ENCODE measurements around the gene ALKBH5.
A peak's percentile ranks its signal among the peaks of the same experiment; 100 is the strongest.
"Not testable (repeated sequence)": the region's sequence is repeated elsewhere in the genome, so short reads cannot be mapped to it uniquely, and the experiment has no call there.

ALKBH5 gene

DNA sequence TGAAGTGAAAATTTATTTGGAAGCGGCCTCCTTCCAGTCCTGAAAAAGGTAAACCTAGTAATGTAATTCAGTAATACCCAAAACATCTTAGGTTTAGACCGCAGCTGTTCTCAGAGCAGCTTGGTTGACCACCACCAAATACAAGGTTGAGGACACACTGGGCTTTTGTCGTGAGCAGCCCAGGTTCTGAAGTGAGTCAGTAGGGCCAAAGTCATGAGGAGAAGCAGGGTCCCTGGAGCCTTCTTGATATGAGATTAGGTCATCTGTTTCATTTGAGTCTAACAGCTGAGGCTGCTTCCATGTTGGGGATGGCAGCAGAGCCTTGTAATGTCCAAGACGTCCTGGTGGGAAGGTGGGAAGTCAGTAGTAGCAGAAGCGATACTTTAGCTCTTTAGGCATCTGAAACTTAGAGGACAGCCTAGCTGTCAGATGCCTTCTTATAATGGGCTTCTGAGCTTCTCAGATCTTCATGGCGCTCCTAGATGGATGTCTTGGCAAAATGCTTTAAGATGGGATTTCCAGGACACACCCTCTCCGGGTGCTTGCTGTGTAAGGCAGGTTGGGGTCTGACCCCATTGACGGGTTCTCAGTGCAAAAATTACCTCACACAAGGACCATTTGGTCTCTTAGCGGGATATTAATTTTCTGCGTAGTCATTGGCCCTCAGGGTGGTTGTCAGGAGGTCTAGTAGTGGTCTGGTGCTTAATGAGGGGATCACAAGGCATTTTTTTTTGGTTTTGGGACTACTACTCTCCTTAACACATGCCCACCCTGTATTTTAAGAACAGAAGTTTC lies 2.4 kb downstream of the ALKBH5 start:
- no peak for DNase-seq (ENCODE audit: low spot score)

DNA sequence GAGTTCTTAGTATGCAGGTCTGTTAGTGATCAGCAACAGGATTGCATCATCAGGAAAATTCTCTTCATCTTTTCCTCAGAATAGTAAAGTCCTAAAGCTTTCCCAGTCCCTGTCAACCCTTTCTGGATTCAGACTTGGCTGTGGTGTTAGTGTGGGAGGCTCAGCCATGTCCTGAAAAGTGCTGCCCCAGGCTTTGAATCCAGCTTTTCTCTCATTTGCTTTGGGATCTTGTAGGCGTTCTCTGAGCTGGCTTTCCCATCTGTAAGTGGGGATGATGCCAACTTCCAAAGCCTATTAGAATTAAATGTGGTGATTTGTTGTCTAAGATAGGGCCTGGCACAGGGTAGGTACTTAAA lies 3.0 kb downstream of the ALKBH5 start:
- DNase-seq (ENCODE audit: low spot score) = no peak

- DNase-seq (ENCODE audit: low spot score) = peak; percentile 73
Measured at GRCh38 chr17:18187226-18187625, 3.6 kb downstream of the ALKBH5 start.

GRCh38 chr17:18187821-18188761 lies 4.5 kb downstream of the ALKBH5 start:
- no peak for DNase-seq (ENCODE audit: low spot score)

DNA sequence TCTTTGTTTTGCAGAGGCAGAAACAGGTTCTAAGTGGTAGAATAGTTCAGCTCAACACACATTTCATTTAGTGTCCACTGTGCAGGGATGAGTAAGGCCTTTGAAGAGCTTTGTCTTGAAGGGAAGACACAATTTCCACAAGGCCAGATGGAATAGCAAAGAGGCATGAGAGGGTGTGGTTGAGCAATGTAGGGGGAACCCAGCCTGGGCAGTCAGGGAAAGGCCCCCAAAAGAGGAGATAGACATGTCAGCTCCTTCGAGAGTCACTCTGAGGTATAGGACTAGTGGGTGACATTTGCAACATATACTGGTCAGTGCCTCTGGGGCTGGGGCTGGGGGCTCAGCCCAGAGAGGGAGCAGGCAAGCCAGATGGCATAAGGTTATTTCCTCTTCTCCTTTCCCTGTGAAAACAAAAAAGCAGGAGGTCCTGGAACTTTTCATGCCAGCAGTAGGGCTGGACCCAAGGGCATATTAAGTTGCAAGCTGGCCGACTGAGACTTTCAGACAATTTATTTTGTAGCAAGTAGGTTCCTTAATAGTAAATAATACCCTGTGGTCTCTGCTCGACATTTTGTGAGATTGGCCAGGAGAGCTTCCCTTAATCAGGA lies 7.1 kb downstream of the ALKBH5 start:
- no peak for DNase-seq (ENCODE audit: low spot score)

- no peak for DNase-seq (ENCODE audit: low spot score)
Measured at GRCh38 chr17:18191236-18191667, 7.6 kb downstream of the ALKBH5 start.

- no peak for DNase-seq (ENCODE audit: low spot score)
Measured at GRCh38 chr17:18191967-18192366, 8.3 kb downstream of the ALKBH5 start.

DNA sequence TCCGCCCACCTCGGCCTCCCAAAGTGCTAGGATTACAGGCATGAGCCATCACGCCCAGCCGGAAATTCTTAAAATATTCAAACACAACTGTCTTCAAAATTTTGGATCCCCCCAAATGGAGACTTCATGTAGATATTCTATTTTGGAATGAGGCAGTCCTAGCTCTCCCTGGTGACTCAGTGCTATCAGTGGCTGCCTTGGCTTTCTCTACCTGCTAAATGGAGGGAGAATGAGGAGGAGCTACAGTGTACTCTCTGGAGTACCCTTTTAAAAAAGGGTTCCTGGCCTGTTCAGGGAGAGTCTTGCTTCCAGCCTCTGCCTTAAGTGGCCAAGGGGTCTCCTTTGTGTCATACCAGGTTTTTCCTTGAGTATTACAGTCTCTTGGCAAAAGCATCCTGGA lies 10.8 kb downstream of the ALKBH5 start:
- DNase-seq (ENCODE audit: low spot score) = no peak

- no peak for DNase-seq (ENCODE audit: low spot score)
Measured at GRCh38 chr17:18194804-18195203, 11.2 kb downstream of the ALKBH5 start.

DNA sequence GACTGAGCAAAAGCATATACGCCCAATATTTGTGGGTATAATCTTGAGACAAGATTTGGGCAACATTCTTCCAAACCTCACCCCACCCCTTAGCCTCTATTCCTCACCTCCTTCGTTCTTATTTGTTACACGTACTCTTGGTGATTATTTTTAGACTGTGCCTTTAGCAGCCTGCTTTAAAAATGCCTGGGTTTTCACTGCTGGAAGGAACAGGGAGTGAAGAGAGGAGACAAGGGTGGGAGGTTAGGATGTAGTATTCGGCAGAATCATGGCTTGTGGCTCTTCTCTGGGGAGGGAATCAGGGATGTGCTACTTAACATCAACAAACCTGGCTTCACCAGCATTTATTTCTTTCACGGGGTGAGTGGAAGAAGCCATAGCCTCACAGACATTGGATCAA lies 11.6 kb downstream of the ALKBH5 start:
- DNase-seq (ENCODE audit: low spot score) = no peak

- DNase-seq (ENCODE audit: low spot score) = no peak
Measured at GRCh38 chr17:18197535-18198194, 14.0 kb downstream of the ALKBH5 start.

DNA sequence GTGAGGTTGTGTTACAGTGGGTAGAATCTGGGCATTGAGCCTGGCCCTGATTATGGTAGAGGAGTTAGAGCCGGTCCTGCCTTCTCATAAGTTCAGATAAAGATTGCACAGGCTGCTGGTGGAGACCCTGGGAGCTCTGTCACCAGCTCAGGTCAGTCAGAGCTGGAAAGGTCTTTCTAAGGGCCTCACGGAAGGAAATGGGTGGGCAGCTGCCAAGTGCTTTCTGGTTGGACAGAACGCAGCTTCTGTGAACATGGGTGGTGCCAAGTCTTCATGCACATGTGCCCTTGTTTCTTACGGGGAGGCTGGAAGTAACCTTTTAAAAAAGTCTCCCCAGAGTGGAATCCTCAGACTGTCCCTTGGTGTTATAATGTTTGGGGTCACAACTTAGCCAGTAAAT lies 14.9 kb downstream of the ALKBH5 start:
- no peak for DNase-seq (ENCODE audit: low spot score)

GRCh38 chr17:18201108-18201507 lies 17.5 kb downstream of the ALKBH5 start:
- DNase-seq (ENCODE audit: low spot score) = no peak

DNA sequence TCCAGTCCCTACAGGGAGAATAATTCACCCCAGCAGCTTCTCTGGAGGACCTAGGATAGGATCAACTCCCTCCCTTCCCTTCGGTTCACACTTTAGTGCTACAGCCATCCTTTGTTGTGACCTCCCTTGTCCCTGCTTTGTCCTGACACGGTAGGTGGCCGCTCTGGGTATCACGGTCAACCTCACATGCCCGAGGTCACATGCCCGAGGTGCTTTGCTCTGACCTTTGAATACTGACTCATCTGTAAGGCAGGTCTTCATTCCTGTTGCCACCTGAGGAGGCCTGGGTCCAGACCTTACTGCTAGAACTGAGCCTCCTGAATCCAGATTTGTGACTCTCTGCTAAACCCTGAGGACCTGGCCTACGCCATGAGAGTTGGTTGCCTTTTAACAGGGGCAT lies 19.7 kb downstream of the ALKBH5 start:
- DNase-seq (ENCODE audit: low spot score) = no peak

GRCh38 chr17:18205861-18206260 lies 22.2 kb downstream of the ALKBH5 start:
- no peak for DNase-seq (ENCODE audit: low spot score)

DNA sequence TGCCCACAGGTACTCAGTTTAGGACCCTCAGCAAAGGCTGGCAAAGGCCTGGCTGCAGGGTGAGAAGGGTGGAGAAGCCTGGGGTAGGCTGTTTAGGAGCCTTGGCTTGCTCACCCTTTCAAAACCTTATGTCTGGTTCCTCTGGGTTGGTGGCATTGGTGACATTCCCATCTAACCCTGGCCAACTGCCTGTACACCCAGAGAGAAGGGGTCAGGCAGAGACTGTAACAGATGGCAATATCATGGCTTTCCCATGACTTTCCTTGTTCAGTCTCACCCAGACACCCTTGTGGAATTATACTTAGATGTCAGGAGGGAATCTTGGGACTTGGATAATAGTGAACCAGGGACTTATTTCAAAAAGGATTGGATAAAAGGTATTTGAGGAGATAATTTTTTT lies 23.3 kb downstream of the ALKBH5 start:
- DNase-seq (ENCODE audit: low spot score) = no peak

- no peak for DNase-seq (ENCODE audit: low spot score)
Measured at GRCh38 chr17:18208092-18208491, 24.5 kb downstream of the ALKBH5 start.

DNA sequence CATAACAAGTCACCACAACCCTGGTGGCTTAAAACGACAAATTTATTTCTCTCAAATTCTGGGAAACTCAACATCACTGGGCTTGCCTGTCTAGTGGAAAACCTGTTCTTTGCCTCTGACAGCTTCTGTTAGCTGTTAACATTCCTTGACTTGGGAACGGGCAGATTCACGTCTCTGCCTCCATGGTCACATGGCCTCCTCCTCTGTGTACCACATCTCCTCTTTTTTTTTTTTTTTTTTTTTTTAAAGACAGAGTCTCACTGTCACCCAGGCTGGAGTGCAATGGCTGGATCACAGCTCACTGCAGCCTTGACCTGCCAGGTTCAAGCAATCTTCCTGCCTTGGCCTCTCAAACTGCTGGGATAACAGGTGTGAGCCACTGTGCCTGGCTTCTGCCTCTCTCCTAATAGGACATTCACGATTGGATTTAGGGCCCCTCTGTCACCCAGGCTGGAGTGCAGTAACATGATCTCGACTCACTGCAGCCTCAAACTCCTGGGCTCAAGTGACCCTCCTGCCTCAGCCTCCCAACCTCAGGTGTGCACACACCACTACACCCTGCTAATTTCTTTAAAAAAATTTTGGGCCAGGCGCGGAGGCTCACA lies 30.1 kb downstream of the ALKBH5 start:
- DNase-seq (ENCODE audit: low spot score) = no peak

GRCh38 chr17:18216906-18217305 lies 33.3 kb downstream of the ALKBH5 start:
- not testable (repeated sequence) for DNase-seq (ENCODE audit: low spot score)

DNA sequence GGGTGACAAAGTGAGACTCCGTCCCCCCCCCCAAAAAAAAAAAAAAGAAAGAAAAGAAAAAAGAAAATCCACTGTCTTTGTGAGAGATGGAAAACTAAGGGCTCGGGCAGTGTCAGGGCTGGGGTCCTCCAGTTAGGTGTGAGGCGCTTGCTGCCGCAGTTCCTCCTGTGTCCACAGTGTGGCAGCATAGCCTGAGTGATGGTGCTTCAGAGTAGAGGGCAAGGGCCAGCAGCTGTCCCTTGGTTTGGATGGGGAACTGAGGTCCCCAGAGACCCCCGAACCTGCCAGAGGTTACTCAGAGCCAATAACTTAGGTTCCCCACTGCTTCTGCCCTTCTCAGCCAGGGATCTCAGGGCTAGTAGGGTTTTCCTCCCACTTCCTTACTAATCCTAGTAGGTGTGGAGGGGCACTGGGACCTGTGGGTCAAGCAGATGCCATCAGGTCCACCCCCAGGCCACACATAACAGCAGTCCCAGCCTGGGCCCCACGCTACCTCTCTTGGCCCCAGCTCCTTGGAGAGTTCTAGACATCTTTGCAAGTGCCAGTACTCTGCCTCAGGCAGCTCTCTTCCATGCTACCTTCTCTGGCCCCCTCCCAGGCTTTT lies 33.9 kb downstream of the ALKBH5 start:
- DNase-seq (ENCODE audit: low spot score) = no peak

GRCh38 chr17:18218756-18219415 lies 35.3 kb downstream of the ALKBH5 start:
- DNase-seq (ENCODE audit: low spot score) = no peak
